Measurements from ENCODE around the gene NARS2.

GRCh38 chr11:78615724-78616123, 41.1 kb upstream of the NARS2 start:
- TF ChIP-seq CTCF (conservative IDR thresholded peaks at IDR 0.05; ENCODE audit: low read depth, low read length), result 0 out of 2 replicates have a peak, but pooled peaks have one; percentile 12
- no peak for TF ChIP-seq EZH2 (IDR thresholded peaks at IDR 0.05; ENCODE audit: borderline replicate concordance, low read depth, low read length, poor library complexity, severe bottlenecking)
